SHP77 (cell line): ENCODE measurements around the gene HIPK2.
"Not testable (repeated sequence)": the region's sequence is repeated elsewhere in the genome, so short reads cannot be mapped to it uniquely, and the experiment has no call there.

Experiments
- DNase-seq, 2 experiments: peaks; one replicate each; lab custom pipeline; 2025; lab: John Stamatoyannopoulos, UW

HIPK2 gene

DNA sequence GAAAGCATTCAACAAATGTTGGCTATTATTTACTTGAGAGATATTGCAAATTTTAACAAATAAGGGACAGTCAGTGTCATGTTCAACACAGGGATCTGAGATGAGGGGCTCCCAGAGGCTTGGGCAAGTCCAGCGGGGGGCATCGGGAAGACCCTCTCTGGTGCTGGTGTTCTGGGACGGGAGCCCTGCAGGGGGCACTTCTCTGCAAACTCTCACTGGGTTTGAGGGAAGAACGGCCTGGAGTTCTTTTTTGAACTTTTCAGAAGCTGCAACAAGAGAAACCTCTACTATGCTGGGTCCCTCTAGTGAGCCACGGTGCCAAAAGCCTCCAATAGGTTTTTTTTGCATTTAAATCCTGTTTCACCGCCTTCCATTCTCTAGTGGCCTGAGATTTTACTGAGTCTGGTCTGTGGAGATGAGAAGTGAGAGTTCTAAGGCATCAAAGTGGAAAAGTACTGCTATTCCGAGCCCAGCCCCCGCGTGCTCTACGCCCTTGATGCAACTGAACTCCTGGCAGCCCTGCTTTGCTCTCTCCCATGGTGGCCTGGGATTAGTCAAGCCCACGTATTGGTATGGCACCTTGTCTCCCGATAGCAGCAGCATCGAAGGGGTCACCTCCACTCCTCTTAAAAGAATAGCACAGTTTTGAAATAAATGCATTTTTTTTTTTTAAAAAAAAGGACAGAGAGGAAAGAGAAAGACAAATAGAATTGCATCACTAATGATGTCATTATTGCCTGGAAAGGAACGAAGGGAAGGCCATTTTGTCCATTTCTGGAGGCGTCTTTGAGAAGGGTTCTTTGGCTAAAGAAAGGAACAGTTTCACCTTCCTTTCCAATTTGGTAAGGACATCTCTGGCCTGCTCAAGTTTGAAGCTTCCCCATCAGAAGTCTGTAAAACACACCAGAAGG, 210.8 kb downstream of the HIPK2 start:
- DNase-seq: no peak

DNA sequence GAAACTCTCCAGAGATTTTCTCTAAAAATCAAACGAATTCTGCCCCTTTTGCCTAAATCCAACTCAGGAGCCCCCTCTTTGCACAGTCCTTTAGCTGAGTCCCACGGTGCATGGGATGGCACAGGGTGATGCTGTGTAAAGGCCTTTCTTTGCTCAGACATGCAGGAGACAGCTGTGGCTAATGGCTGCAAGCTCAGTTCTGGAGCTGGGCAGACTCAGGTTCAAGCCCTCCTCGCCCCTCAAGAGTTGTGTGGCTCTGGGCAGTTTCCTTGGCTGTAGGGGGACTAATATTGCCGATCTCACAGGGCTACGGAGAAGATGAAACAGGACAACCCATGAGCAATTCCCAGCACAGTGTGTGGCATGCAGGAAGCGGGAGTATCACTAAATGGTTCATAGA, 211.7 kb downstream of the HIPK2 start:
- no peak for DNase-seq

DNA sequence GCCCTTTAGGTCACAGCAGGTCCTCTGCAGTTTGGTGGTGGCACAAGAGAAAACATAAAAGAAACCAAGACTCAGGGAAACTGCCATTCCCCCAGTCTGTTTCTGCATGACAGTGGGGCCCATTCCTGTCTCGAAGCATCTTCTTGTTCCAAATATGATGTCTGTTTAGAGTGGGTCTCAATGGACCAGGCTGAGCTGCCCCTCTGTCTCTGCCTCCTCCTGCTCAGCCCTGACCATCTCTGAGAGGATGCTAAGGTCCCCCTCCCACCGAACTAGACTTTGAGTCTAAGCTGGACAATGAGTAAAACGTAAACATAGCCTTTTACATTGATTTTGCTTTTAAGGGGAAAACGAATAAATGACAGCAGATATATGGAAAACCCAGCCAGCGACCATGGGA, 213.9 kb downstream of the HIPK2 start:
- no peak for DNase-seq

DNA sequence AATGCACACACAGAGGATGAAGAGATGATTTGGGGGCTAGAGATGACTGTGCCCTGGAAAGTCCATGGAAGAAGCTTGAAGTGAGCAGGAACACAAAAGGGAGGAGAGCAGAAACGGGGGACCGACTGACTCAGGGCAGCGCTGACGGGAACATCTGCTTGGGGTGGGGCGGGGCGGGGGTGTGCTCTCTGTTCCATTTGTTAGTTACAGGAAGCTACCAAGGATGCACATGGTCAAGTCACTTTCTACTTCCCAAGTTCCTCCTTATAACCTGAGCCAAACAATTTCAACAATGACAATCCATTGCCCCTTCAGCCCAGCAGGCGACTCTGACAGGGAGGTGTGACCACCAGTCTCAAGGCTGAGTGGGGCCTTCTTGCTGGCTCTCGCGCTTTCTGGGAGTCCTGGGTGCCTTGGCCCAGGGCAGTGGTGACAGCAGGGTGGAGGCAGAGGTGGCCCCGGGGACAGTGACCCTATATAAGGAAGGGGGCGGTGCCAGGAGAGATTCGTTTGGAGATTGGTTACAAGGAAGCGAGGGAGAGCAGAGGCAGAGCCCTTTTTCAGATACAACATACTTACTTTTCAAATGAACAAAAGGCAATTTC, 214.7 kb downstream of the HIPK2 start:
- no peak for DNase-seq

DNA sequence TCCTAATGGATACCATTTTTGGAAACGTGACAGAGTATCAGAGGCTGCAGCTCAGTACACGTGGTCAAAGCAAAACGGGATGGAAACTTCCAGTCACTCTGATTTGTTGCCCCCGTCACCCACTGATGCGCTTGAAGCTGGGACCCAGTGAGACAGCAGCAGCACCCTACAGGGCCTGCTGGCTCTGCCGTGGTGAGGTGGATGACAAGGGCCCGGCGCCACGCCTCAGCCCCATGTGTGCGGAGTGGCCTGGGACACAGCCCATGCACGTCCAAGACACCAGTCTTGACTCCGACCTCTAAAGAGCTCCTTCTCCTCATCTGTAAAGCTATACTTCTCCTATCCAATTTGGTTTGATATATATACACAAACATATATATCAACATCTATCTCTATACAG, 215.3 kb downstream of the HIPK2 start:
- DNase-seq: no peak

DNA sequence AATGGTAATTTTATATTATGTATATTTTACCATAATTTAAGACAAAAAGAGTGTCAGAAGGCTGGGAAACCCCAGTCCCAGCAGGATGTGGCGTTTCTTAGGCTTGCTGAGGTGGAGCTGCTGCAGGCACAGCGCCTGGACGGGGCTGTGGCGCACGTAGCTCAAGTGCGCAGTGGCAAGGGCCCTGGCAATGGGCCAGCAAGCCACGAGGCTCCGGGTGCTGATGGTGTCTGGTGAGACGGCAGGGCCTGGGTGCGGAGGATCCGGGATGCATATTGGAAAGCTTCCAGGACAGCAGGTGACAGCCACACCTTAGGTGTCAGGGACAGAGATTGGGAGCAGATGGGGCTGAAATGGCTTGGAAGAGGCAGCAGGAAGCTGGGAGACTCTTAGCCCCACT, 217.1 kb downstream of the HIPK2 start:
- peak; percentile 88 to 93 for DNase-seq

DNA sequence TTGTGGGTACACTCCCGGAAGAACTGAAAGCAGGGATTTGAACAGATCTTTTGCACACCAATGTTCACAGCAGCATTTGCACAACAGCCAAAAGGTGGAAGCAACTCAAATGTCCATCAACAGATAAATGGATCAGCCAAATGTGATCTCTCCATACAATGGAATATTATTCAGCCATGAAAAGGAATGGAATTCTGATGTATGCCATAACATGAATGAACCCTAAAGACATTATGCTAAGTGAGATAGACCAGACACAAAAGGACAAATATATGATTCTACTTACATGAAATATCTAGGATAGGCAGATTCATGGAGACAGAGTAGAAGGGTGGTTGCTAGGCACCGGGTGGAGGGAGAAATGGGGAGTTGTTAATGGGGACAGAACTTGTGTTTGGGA, 217.6 kb downstream of the HIPK2 start:
- no peak for DNase-seq

DNA sequence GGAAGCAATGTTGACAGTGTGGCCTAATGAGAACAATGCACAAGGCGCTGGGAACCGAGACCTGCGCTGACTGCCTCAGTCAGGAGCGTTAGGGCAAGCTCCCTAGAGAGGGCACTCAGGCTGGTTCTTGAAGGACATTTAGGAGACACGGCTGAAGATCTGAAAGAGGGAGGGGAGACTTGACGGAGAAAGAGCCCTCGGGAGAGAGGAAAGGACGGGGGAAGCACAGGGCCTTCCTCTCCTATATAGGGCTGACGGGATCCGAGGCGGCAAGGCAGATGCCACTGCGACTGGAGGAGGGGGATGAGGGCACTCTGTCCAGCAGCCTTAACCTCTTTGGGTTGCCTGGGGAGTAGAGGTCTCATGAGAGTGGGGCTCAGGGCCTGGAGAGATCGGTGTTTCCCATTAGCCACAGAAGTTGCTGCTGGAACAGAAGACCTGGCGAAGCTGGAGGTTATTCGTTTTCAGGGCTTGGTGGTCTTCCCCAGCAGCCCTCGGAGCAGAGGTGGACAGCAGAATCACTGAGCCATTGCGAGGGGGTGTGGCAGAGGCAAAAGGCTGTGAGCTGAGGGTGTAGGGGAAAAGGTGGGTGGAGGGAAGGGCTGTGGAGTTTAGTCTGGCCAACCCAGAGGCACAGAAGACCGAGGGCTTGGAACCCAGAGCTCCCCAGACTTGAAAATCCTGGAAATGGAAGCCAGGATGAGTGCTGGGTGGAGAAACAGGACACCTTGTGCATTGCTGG, 218.3 kb downstream of the HIPK2 start:
- no peak for DNase-seq

DNA sequence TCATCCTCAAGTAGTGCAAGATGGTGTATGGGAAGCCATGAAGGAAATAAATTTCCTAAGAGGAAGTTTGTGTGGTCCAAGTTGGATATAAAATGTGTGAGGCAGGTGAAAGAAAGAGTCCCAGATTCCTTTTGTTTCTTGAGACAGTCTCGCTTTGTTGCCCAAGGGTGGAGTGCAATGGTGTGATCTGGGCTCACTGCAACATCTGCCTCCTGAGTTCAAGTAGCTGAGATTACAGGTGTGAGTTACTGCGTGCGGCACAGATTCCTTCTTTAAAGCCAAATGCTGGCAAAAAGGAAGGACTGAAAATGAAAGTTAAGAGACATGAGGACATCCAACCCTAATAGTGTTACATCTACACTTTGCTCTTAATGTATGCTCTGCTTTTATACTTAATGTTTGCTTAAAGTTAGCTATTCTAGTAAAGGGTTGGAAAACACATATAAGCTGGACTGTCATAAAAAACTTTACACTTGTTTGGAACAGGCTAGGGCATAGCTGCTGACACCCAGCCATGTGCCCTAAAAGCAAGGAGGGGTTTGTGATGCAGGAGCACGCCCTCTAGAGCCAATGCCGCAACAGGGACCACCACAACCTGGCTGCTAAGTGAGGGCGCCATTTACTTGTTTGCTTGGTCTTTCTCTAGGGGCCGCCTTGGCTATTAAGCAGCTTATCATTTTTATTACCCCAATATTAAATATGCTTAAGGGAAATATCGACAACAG, 219.8 kb downstream of the HIPK2 start:
- no peak for DNase-seq

DNA sequence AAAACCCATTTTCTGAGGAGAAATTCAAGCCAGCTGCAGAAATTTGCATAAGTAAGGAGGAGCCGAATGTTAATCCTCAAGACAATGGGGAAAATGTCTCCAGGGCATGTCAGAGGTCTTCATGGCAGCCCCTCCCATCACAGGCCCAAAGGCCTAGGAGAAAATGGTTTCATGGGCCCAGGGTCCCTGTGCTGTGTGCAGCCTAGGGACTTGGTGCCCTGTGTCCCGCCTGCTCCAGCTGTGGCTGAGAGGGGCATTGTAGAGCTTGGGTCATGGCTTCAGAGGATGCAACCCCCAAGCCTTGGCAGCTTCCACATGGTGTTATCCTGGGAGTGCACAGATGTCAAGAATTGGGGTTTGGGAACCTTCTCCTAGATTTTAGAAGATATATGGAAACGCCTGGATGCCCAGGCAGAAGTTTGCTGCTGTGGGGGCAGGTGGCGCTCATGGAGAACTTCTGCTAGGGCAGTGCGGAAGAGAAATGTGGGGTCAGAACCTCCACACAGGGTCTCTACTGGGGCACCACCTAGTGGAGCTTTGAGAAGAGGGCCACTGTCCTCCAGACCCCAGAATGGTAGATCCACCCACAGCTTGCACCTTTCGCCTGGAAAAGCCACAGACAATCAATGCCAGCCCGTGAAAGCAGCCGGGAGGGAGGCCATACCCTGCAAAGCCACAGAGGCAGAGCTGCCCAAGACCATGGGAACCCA, 223.7 kb downstream of the HIPK2 start:
- not testable (repeated sequence) for DNase-seq

DNA sequence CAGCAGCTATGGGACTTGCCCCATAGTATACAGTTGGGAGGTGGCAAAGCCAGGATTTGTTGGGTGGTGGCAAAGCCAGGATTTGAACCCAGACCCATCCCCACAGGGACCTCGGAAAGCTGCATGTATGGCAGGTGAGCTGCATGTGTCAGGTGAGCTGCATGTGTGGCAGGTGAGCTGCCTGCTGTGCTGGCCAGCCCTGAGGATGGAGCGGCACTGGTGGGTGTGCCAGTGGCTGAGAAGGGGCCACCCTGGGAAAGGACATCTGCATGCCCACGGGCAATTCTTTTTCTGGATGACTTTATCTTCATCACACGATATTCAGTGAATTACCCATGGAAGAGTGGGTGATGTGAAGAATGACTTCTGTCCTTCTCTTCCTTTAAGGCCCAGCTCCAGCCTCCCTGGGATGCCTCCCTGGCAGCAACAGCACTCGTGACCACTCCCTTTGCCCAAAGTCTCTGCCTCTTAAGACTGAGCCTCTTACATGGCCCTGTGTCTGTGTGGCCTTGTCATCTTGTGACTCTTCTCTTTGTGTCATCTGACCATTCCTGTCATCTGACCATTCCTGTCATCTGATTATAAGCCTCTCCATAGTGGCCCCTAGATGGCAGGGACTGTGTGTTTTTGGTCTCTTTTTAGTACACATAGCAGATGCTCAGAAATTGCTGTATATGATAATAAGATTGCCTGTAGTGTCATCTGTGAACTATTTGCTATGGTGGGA, 229.3 kb downstream of the HIPK2 start:
- no peak for DNase-seq

DNA sequence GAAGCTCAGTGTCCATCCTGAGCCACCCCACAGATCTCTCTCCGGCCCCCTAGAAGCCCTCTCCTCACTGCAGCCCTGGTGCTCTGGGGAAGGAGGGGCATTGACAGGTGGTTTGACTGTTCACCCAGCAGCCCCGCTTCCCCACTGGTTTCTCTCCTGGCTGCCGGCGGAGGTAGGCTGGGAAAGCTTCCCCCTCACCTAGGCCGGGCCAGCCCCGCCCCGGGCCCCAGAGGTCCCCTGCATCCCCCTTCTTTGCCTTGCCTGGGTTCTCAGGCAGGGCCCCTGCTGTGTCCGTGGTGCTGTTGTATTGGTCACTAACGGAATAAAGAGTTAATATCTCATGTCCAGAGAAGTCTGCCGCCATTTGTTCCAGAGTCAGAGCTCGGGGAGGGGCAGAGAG, 233.2 kb downstream of the HIPK2 start:
- no peak for DNase-seq

DNA sequence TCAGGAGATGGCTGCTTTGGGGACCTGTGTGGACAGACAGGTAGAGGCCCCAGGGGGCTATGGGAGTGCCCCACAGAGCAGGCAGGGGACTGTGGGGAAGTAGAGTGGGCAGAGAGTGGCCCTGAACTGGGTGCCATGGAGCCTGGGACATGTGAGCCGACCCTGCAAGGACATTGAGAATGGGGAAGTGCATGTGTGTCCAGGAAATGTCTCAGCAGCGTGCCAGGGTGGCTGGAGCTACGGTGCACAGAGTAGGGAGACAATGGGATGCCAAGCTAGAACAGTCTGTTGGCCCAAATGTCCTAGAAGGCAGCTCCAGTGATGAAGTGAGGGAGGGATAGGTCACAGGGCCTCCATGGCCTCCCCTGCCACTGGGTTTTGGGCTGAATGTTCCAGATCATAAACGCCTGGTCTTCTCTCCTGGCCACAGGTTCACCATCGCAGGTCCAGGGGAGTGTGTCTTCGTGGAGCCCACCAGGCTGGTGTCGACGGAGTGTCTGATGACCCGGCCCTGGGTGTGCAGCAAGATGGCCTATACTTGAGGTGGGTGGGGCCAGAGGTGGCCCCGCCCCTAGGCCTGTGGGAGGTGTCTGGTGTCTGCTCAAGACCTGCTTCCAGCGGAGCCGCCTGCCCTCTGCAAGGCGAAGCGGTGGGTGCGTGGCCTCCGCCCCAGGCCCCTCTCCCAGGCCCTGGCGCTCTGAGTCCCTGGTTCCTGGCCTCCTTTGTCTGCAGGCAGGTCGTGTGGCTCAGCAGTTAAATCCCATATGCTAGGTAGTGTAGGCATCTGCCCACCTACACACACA, 233.8 kb downstream of the HIPK2 start:
- DNase-seq: no peak

DNA sequence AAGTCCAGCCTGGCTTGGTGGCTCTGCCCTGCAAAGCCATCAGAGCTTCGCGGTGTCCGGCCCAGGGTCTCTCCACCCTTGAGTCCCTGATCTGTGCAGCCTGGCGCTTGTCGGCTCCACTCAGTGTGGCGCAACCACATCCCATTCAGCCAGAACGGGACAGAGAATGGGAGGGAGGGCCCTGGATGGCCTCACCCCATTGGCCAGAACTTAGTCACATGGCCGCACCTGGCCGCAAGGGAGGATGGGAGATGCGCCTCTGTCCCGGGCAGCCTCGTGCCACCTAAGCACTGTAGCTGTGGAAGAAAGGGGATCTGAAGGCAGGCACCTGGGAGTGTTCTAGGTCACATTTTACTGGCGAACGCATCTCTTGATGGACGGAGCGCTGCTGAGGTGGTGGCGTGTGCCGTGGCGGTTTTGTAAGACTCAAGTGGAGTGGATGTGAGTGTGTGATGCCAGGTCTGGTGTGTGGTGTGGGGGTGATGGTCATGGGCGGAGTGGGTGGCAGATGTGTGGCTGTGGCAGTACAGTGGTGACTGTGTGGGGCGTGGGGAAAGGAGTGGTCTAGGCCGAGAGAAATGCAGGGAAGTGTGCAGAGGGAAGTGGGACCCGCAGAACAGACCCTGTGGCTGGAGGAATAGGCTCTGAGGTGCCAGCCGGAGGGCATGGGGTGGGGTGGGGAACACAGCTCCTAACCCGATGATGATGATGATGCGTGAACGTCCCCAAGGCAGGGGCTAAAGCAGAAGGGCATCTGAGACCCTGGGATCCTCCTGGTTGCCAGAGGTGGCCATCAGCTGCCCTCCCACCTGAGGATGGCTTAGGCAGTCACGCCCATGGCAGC, 235.3 kb downstream of the HIPK2 start:
- no peak for DNase-seq

DNA sequence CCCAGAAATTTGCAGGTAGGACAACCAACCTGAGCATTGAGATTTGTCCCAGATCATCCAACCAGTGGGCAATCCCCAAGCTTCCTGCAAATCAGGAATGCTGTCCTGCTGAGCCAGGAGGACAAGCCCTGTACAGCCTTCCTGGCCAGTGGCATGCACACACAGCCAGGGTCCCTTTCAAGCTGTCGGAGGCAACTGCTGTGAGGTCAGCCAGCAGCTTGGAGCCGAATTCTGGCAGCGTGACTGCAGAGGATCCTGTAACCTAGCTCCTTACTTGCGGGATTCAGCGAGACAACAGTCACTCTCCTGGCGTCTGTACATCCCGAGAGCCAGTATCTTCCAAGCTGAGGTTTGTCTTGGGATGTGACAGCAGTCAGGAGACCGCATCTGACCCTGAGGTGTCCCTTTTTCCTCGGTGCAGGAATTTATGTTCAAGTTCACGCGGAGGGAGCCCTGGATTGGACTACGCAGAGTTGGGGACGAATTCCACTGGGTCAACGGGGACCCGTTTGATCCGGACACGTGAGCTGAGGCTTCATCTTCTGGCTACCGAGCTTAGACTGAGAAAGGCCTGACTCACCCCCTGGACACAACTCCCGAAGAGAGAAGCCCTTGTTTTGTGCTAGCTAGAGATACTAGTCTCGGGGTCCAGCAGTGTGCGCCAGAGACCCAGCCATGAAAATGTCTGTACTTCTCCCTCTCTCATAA, 236.0 kb downstream of the HIPK2 start:
- no peak for DNase-seq

DNA sequence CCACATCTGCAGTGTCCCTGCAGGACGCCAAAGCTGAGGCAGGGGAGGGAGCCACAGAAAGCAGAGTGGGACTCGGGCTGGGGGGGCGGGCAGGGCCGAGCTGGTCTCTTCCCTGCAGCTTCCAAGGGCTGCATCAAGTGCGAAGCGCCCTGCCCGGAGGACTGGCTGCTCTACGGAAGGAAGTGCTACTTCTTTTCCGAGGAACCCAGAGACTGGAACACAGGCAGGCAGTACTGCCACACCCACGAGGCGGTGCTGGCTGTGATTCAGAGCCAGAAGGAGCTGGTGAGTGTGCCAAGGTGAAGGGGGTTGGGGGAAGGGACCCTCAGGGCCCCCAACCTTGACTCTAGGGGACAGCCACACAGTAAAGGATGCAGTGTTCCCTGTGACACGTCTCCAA, 237.6 kb downstream of the HIPK2 start:
- DNase-seq: no peak

DNA sequence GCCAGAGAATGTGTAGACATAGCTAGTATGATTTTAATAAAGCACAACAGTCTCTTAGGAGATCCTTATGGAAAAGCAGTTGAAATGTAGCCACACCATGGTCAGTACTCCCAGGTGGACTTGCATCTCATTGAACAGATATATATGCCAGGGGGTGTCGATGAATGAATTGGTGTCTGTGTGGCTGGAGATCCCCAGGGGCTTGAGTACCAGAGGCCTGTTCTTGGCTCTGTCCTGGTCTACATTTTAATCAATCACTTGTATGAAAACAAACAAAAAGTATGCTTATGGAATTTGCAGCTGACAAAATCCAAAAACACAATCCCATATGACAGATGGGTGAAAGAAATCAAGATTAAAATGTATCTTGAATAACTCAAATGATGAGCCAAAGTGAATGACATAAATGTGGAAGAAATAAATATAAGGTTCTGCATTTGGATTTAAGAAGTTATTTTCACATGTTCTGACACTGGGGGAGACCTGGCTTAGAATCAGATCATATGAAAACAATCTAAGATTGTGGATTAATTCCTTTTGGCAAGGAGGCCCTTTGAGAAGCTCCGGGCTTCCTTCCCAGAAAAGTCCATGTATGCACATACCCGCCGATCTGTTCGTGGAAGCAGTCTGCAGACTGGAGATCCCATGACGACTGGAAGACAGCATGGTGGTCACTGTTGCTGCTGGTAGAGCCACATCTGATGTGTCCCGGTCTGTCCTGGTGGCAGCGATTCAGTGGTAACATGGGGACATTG, 238.7 kb downstream of the HIPK2 start:
- DNase-seq: no peak

DNA sequence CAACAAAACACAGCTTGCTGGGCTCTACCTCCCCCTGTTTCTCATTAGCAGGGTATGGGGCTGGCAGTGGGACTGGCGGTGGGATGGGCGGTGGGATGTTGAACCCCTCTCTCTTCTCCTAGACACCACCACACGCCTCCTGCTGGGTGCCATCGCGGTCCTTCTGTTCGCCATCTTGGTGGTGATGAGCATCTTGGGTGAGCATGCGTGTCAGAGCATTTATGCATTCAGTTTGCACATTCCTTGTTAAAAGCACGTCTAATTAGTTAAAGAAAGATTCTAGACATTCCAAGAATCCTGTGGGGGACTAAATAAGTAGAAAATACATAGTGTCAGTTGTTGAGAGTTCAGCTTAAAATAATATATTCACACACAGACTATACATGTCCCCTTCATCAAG, 241.6 kb downstream of the HIPK2 start:
- no peak for DNase-seq
